Nucleus accumbens (tissue), 56 donors: Measurements from ENCODE around the gene ULK4.
"Not testable (repeated sequence)": the region's sequence is repeated elsewhere in the genome, so short reads cannot be mapped to it uniquely, and the experiment has no call there.

Experiments used
- DNase-seq, 56 donors: peaks; one replicate each; lab custom pipeline; 2025; lab: John Stamatoyannopoulos, UW

ULK4 gene

GRCh38 chr3:41460736-41461135, 501.2 kb downstream of the ULK4 start:
- no peak for DNase-seq

DNA sequence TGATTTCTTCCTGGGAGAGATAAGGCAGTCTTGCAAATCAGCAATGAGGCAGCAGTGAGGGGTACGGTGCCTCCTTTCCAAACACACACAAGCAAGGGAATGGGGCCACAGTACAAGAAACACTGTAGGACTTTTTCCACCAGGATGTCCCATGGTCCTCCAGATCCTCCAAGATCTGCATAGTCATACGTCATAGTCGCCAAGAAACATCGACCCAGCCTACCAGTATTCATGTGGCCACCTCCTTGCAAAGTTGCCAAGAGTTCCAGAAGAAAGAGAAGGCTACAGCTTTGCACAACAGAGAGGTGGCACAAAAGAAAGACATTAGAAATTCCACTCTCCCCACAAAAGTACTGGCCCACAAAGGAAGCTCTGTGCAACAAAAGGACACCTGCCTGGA, 504.7 kb downstream of the ULK4 start:
- no peak for DNase-seq

GRCh38 chr3:41456162-41456561, 505.7 kb downstream of the ULK4 start:
- no peak for DNase-seq

DNA sequence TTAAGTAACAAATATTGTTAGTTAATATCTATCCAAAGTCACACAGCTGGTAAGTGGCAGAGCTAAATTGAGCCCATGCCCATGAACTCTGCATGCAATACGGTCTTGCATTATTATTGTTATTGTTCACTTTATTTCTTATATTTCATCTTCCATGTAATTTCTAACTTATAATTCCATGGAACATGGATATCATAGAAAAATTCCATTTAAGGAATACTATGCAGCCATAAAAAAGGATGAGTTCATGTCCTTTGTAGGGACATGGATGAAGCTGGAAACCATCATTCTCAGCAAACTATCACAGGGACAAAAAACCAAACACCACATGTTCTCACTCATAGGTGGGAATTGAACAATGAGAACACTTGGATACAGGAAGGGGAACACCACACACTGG, 508.3 kb downstream of the ULK4 start:
- DNase-seq: not testable (repeated sequence)

- DNase-seq: no peak
Observed at GRCh38 chr3:41450416-41451231, 511.3 kb downstream of the ULK4 start.

DNA sequence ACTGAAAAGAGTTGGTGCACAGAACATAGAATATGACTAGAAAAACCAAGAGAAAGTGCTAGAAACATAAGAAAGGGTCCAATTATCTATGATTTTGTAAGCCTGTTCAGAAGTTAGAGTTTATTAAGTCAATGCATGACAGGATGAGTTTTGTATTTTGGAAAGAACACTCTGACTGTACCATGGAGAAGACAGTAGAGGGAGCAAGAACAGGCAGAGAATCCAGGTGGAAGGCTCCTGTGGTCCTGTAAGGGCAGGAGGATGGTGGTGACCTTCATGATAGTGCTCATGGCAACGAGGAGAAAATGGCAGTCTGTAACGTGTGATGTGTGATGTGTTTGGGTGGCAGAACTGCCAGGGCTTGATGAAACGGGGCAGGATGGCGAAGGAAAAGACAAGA, 513.5 kb downstream of the ULK4 start:
- no peak for DNase-seq

DNA sequence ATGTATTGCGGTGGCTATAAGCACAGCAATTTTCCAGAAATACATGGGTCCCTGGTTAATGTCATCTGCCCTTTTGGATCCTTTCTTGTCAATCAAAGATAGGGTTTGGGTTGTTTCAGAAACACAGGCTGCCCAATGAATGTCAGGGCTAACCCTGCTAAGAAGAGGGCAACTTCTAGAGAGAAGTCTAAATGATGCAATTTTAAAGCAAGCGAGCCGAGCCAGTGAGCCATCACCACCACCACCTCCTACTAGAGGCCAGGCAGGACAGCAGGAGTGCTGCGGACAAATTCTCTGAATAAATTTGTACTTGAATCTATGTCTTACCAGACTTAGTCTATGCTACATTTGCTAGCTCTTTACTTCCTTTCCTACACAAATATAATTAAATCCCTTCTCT, 514.2 kb downstream of the ULK4 start:
- no peak for DNase-seq

GRCh38 chr3:41446316-41446715, 515.6 kb downstream of the ULK4 start:
- DNase-seq: not testable (repeated sequence)

GRCh38 chr3:41441568-41441967, 520.3 kb downstream of the ULK4 start:
- no peak for DNase-seq

- DNase-seq: no peak
Observed at GRCh38 chr3:41441139-41441538, 520.8 kb downstream of the ULK4 start.

DNA sequence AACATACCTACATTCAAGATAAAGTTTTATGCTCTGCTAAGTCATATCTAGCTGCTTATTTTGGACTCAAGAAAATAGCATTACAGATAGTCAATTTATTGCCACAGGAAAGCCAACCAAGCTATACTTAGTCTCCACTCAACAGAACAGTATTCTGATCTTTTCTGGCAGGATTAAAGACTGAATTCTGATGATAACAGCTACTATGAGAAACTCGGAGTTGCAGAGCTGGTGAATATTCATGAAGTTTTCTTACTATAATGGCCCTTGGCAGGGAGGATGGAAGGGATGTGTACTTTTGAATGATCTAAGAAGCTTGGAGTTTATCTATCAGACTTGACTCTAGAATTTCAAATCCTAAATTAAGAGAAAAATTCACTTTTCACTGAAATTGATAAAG, 524.9 kb downstream of the ULK4 start:
- no peak for DNase-seq

DNA sequence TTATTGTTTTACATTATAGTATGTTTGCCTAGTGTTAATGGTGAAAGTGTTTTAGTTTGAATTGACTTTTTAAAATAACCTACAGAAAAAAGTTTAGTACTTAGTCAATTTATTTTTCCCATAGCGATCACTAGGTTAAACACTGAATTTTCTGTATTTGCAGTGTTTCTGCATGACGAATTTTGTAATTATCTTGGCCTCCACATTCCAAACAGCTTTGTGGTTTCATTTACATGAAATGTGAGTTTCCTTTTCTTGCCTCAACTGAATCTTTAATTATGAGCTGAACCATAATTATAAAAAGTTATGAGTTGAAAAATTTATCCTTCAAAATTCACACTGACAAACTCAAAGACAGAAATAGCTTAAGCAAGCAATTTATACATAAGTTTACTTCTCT, 527.1 kb downstream of the ULK4 start:
- DNase-seq: no peak

GRCh38 chr3:41431386-41431785, 530.5 kb downstream of the ULK4 start:
- DNase-seq: no peak

DNA sequence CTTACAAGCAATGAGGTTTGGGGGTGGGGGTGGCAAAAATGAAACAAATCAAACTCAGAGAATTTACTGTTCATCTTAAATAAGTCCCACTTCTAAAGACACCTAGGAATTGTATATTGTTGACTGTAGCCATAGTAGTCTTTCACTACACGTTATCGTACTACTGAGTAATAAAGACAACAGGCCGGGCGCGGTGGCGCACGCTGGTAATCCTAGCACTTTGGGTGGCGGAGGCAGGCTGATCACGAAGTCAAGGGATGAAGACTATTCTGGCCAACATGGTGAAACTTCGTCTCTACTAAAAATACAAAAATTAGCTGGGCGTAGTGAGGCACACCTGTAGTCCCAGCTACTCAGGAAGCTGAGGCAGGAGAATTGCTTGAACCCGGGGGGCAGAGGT, 531.0 kb downstream of the ULK4 start:
- DNase-seq: no peak

GRCh38 chr3:41430391-41430790, 531.5 kb downstream of the ULK4 start:
- DNase-seq: no peak

- no peak for DNase-seq
Observed at GRCh38 chr3:41426485-41426884, 535.4 kb downstream of the ULK4 start.

DNA sequence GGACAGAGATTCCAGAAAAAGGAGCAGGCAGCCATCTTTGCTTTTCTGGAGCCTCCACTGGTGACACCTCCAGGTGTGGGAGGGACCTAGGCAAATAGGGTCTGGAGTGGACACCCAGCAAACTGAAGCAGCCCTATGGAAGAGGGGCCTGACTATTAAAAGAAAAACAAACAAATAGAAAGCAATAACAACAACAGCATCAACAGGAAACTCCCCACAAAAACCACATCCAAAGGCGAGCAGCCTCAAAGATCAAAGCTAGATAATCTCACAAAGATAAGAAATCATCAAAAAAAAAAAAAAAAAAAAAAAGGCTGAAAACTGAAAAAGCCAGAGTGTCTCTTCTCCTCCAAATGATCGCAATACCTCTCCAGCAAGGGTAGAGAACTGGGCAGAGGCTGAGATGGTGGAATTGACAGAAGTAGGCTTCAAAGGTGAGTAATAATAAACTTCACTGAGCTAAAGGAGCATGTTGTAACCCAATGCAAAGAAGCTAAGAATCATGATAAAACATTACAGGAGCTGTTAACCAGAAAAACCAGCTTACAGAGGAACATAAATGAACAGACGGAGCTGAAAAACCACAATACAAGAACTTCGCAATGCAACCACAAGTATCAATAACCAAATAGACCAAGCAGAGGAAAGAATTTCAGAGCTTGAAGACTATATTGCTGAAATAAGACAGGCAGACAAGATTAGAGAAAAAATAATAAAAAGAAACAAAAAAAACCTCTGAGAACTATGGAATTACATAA, 537.2 kb downstream of the ULK4 start:
- no peak for DNase-seq

DNA sequence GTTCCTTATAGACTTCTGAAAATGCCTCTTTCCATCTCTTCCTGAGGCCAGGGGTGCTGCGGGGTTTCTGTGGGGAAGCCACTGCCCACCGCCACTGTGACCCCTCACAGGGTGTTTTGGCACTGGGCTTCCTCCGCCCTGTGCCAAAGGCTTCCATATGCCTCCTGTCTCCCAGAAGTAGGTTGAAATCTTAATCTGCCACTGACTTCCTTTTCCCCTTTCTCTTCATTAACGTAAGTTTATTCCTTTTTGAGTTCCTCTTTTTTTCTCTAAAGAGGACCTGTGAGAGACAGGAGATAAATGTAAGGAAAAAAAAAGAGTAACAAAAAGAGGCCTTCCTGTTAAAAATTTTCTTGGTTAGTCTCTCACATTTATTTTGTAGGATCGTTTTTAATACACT, 542.1 kb downstream of the ULK4 start:
- DNase-seq: no peak

DNA sequence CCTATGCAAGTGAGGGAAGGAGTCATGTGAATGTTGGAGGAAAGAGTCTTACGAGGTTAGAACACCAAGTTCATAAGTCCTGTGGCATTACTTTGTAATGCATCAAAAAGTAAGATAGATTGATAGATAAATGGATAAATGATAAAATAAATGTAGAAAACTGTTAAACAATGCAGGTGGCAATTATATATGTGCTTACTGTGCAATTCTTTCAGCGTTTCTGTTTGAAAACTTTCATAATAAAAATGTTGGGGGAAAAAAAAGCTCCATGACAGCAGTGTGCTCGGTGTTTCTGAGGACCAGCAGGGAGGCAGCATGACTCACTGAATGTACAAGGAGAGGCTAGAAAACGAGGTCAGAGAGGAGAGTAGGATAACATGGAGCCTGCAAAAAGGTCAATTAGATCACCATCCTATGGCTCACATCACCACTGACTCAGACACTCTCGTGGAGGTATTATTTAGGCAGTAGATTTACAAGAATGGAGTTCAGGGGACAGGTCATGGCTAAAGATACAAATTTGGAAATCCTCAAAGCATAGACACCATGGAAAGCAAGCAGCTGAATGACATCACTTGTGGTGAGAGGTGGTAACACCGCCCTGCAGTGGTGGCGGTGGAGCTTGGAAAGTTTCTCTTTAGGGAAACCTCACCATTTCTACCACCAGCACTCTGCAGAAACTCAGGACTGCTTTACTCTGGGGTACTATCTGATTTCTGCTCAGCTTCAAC, 542.8 kb downstream of the ULK4 start:
- DNase-seq: no peak

GRCh38 chr3:41417574-41417973, 544.3 kb downstream of the ULK4 start:
- DNase-seq: no peak

DNA sequence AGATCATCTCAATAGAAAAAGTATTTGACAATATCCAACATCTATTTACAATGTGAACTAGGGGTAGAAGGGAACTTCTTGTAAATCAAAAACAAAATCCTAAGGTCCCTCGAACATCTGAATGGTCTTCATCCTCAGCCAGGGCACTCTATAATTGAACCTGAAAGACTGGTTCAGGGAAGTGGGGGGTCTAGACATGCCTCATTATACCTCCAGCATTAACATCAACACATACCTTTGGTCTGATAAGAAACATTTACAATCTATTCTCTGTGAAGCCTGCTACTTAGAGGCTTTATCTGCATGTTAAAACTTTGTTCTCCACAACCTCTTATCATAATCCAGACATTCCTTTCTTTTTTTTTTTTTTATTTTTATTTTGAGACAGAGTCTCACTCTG, 550.8 kb downstream of the ULK4 start:
- no peak for DNase-seq
